ENCODE results near the gene CLOCK.

DNA sequence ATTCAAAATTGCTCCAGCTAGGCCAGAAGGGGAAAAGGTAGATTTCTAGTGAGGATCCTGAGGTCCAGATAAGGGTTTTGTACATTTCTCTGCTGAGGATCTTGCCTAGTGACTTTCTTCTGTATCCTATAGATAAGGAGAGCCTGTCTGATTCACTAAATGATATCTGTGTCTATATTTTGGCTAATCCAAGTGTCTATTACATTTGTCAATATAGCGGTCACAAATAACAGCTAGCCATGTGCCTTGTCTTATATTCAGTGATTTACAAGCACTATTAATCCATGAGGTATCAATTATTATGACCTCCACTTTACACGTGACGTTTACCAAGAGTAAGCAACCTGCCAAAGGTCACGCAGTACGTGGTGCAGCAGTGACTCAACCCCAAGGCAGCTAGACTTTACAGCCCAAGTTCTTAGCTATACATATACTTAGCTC is 109.3 kb downstream of the CLOCK start:
- TF ChIP-seq YY1 (IDR thresholded peaks at IDR 0.05; ENCODE audit: insufficient read depth, insufficient read length), result no peak
- TF ChIP-seq ZNF274 (IDR thresholded peaks at IDR 0.05; ENCODE audit: low read depth, low read length), result no peak
- TF ChIP-seq SUZ12 (IDR thresholded peaks at IDR 0.05; ENCODE audit: extremely low read depth, insufficient read depth, insufficient read length), result no peak
